Naive B cell (primary cell): ENCODE measurements around the gene CHSY1. TPM values are rescaled to one million over a fixed set of nuclear protein-coding genes. Genes with fewer than 3 reads are reported as not detected.
A peak's percentile ranks its signal among the peaks of the same experiment; 100 is the strongest.
"Not testable (repeated sequence)": the region's sequence is repeated elsewhere in the genome, so short reads cannot be mapped to it uniquely, and the experiment has no call there.

ENCODE experiments used
- ATAC-seq, 2 donors: fragments of 150-1000 bp; cut with Tn5 transposase; 2 replicates each; pipeline ENCODE4 v1.10.0; 2021; ENCODE audit warnings: low read depth in 2 of 2, mild to moderate bottlenecking in 2 of 2, moderate library complexity in 2 of 2
- DNase-seq: peaks from one replicate; pipeline ENCODE4 v3.0.0; 2022
- H3K27ac Mint-ChIP-seq, 6 donors: one replicate each; pipeline ENCODE4 v1.8.0; 2020 to 2022; ENCODE audit warnings: mild to moderate bottlenecking in 6 of 6, mixed read lengths in 6 of 6, moderate library complexity in 5 of 6, inconsistent platforms in 2 of 6
- H3K27me3 Mint-ChIP-seq, 3 donors: one replicate each; pipeline ENCODE4 v1.8.0; 2021 to 2022; ENCODE audit warnings: mixed read lengths in 3 of 3, mild to moderate bottlenecking in 1 of 3
- H3K36me3 Mint-ChIP-seq, 2 donors: one replicate each; pipeline ENCODE4 v1.8.0; 2020 to 2022; ENCODE audit warnings: mixed read lengths in 2 of 2, inconsistent platforms in 1 of 2, mild to moderate bottlenecking in 1 of 2
- H3K4me1 Mint-ChIP-seq, 3 donors: one replicate each; pipeline ENCODE4 v1.8.0; 2020 to 2022; ENCODE audit warnings: mixed read lengths in 3 of 3, inconsistent platforms in 1 of 3, mild to moderate bottlenecking in 1 of 3, moderate library complexity in 1 of 3
- H3K4me3 Mint-ChIP-seq, 8 donors: one replicate each; pipeline ENCODE4 v1.8.0; 2020 to 2022; ENCODE audit warnings: mild to moderate bottlenecking in 8 of 8, mixed read lengths in 8 of 8, moderate library complexity in 8 of 8, inconsistent platforms in 2 of 8
- H3K9me3 Mint-ChIP-seq, 7 donors: one replicate each; pipeline ENCODE4 v1.8.0; 2020 to 2022; ENCODE audit warnings: mixed read lengths in 7 of 7, mild to moderate bottlenecking in 5 of 7, inconsistent platforms in 2 of 7, moderate library complexity in 1 of 7
- polyA plus RNA-seq, 6 donors: library from polyadenylated mRNA; unstranded; fragments of 300-500 nt; fragmentation: Illumina TruSeq; gene quantifications; one replicate each; pipeline ENCODE4 v1.2.3, GENCODE V29; 2021; ENCODE audit warnings: low read depth in 6 of 6

The CHSY1 gene
- polyA plus RNA-seq, 6 donors from 2014 or later, result 2.0 to 3.7 (median 2.5) TPM

DNA sequence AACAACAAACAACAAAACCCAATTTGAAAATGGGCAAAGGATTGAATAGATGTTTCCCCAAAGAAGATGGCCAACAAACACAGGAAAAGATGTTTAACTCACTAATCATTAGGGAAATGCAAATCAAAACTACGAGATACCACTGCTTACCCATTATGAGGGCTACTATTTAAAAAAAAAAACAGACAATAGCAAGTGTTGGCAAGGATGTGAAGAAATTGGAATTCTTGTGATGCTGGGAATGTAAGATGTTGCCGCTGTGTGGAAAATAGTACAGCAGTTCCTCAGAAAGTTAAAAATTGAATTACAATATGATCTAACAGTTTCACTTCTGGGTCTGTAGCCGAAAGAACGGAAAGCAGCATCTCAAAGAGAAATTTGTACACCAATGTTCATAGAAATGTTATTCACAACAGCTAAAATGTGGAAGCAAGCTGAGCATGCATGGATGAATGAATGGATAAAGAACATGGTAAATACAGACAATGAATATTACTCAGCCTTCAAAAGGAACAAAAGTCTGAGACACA lies 121.9 kb downstream of the CHSY1 start:
- DNase-seq (no peak), ATAC-seq (no peak)
- Mint-ChIP-seq H3K27ac (peak overlapping the region; percentile 32 to 94 (median 62)), H3K9me3 (peaks cover 0 to 16% (median 6%) of the 10 kb centered on the region in 7 donors), H3K4me3 (peak overlapping the region; percentile 2 to 63 (median 24)), H3K4me1 (peaks cover 52 to 74% (median 74%) of the 10 kb centered on the region in 3 donors), H3K36me3 (peaks cover 4 to 7% of the 10 kb centered on the region in 2 donors), H3K27me3 (no peaks in the 10 kb centered on the region)

DNA sequence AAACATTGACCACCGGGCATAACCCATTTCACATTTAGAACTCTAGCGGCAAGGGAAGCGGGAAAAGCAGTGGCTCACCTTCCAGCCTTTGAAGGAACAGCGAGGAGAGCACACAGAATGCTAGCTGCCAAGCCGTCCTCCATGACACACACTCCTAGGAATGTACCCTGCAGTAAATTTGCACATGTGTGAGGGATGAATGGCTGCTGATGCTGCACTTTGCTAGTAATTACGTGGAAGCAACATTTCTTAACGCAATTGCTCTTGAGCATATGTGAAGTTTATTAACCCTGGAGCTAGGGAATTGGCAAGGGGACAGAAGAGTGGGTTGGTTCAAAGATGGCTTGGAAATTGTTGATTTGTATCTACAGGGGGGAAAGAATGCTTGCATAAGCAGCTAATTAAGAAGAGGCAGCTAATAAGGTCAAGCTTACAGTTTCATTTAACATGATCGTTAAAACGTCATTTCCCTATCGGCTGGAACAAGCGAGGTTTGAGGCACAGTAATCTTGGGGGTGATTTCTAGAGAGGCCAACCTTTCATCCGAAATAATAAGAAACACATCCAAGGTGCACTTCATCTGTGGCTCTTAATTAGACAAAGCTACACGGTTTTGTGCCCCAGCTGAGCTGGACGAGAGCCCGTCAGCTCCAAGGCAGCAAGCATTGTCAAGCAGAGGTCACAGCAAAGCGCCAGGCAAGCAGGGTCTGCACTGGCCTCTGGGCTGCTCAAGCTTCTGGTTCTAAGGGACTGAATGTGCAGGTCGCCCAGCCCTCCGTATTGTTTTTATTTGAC lies 123.4 kb downstream of the CHSY1 start:
- peak overlapping the region in 7 of 8 donors; percentile 80 to 95 (median 88) for H3K4me3 Mint-ChIP-seq
- H3K9me3 Mint-ChIP-seq, result peaks cover 0 to 16% (median 6%) of the 10 kb centered on the region in 7 donors
- no peaks in the 10 kb centered on the region for H3K27me3 Mint-ChIP-seq
- ATAC-seq, result no peak
- H3K27ac Mint-ChIP-seq, result peak overlapping the region; percentile 94 to 99 (median 98)
- peaks cover 4 to 7% of the 10 kb centered on the region in 2 donors for H3K36me3 Mint-ChIP-seq
- H3K4me1 Mint-ChIP-seq, result peaks cover 59 to 78% (median 78%) of the 10 kb centered on the region in 3 donors
- no peak for DNase-seq

DNA sequence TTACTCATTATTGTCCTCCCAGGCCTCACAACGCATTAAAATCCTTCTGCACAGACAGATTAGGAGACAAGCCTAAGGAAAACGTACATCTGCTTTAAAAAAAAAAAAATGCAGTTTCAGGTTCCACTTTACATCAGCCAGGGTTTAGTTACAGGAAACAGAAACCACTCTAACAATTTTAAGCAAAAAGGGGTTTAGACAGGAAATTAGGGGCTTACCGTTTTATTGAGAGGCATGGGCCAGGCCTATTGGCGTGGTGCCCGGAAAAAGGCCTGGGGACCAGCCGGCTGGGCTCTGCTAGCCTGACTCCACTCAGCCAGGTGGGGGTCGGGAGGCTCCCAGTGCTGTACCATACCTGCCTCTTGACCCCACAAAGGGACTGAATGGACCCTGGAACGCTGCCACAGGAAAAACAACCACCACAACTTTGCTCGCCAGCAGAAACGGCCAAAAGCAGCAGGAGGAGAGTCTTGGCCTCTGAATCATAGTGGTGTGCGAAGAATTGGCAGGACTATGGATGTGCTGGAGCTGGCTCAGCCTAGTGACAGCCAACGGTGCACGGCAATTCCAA lies 124.3 kb downstream of the CHSY1 start:
- DNase-seq (peak; percentile 70), ATAC-seq (peak; percentile 83 to 87)
- Mint-ChIP-seq H3K27ac (peak overlapping the region; percentile 94 to 99 (median 98)), H3K4me3 (peak overlapping the region; percentile 63 to 95 (median 87)), H3K4me1 (peaks cover 62 to 79% (median 78%) of the 10 kb centered on the region in 3 donors), H3K36me3 (peaks cover 4 to 7% of the 10 kb centered on the region in 2 donors), H3K27me3 (no peaks in the 10 kb centered on the region), H3K9me3 (peaks cover 0 to 16% (median 6%) of the 10 kb centered on the region in 7 donors)

DNA sequence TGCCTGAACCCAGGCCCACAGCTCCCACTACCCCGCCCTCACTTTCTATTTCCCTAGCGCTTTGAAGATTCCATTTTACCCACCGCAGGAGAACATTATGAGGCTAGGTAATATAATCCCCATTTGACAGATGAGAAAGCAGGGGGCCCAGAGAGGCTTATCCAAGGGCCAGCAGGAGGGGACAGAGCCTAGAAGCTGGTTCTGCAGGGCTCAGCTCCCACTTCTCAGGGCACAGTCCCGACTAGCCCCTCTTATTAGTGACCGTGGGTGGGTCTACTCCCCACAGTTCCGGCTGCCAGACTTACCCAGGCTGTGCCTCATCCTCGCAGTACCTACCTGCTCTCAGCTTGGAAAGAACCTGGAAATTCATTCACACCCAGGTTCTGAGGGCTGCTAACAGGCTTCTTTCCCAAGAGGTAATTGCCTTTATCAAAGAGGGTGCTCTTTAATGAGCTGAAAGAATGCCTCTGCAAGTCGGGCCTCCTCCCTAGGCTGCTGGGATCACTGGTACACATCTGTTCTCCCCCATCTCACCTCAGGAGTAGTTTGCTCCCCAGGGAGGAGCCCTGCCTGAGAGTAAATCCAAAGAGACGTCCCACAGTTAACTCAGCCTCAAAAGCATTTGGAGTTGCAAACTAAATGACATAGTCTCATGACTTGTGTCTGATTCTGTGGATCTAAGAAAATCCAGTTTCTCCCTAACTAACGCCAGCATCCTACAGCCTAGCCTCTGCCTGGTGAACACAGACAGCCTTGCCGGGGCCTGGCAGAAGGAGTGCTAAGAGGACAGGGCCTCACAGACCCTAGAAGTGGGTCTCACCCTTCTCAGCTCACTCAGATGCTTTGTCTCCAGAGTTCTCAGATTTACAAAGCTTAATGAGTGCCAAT lies 125.0 kb downstream of the CHSY1 start:
- peak overlapping the region; percentile 63 to 95 (median 87) for H3K4me3 Mint-ChIP-seq
- ATAC-seq (peak; percentile 18 to 38), DNase-seq (no peak)
- peaks cover 66 to 84% (median 84%) of the 10 kb centered on the region in 3 donors for H3K4me1 Mint-ChIP-seq
- H3K27me3 Mint-ChIP-seq, result no peaks in the 10 kb centered on the region
- peaks cover 0 to 16% (median 6%) of the 10 kb centered on the region in 7 donors for H3K9me3 Mint-ChIP-seq
- H3K36me3 Mint-ChIP-seq, result peaks cover 4 to 7% of the 10 kb centered on the region in 2 donors
- peak overlapping the region; percentile 94 to 99 (median 98) for H3K27ac Mint-ChIP-seq

DNA sequence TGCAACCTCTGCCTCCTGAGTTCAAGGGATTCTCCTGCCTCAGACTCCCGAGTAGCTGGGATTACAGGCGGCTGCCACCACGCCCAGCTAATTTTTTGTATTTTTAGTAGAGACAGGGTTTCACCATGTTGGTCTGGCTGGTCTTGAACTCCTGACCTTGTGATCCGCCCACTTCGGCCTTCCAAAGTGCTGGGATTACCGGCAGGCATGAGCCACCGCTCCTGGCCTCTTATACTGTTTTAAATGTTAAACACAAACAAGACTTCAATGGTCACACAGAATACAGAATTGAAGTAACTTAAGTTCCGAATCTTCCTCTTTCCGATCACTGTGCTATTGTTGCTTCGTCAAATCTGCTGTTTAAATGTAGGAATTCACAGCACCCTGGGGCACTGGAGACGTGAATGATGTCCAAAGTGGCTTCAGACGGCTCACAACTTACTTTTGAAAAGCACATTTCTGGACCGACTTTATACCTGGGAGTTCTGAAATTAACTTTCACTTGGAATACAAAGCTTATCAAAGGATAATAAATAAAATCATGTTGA lies 125.9 kb downstream of the CHSY1 start:
- H3K36me3 Mint-ChIP-seq, result not testable (repeated sequence)

More for the DNA sequence above, 125.9 kb downstream of the CHSY1 start:
- peaks cover 65 to 84% (median 82%) of the 10 kb centered on the region in 3 donors for H3K4me1 Mint-ChIP-seq
- DNase-seq, H3K27me3 Mint-ChIP-seq, ATAC-seq: not testable (repeated sequence)
- H3K27ac Mint-ChIP-seq, result peak overlapping the region; percentile 23 to 99 (median 96)
- peaks cover 0 to 12% (median 2%) of the 10 kb centered on the region in 7 donors for H3K9me3 Mint-ChIP-seq
- H3K4me3 Mint-ChIP-seq, result peak overlapping the region in 4 of 8 donors; percentile 28 to 91 (median 80)

Other genes with a start within 250 kb of the CHSY1 start
- 10 to 100 TPM; 25.7 to 49.7 (median 40.0) TPM for gene SELENOS, start 25.4 kb upstream of the CHSY1 start, polyA plus RNA-seq
- 10 to 100 TPM; 60.4 to 74.7 (median 66.6) TPM for gene SNRPA1, start 43.2 kb upstream of the CHSY1 start, polyA plus RNA-seq
- gene PCSK6, start 237.7 kb upstream of the CHSY1 start, polyA plus RNA-seq, result 1 to 10 TPM in 1 of 6 donors, under 1 TPM in 4, not detected in 1; 0.78 to 1.4 (median 0.96) TPM